Right kidney (tissue), 9 donors: ENCODE results near the gene MICB.
A peak's percentile ranks its signal among the peaks of the same experiment; 100 is the strongest.
"Not testable (repeated sequence)": the region's sequence is repeated elsewhere in the genome, so short reads cannot be mapped to it uniquely, and the experiment has no call there.

Source experiments
- DNase-seq: peaks from one replicate; pipeline ENCODE4 v3.0.0-alpha.2; 2016
- long read RNA-seq, 8 donors: transcript quantifications; one replicate each; lab custom pipeline, GENCODE V29; 2026

The MICB gene
- long read RNA-seq, donor 1 = 0 reads
- long read RNA-seq, donor 2 = 0 reads
- long read RNA-seq, donor 3 = 0 reads
- long read RNA-seq, donor 4 = 0 reads
- long read RNA-seq, donor 5 = 0 reads
- long read RNA-seq, donor 6 = 0 reads
- long read RNA-seq, donor 7 = 0 reads
- long read RNA-seq, donor 8 = 0 reads

- DNase-seq = peak; percentile 69
Measured at GRCh38 chr6:31497531-31498476, at the start of gene MICB. Gene MICB (plus strand): TSS chr6:31498145. CDS start chr6:31498194, 49 bp downstream.

- no peak for DNase-seq
Measured at GRCh38 chr6:31450751-31451150, 47.2 kb upstream of the MICB start.

DNA sequence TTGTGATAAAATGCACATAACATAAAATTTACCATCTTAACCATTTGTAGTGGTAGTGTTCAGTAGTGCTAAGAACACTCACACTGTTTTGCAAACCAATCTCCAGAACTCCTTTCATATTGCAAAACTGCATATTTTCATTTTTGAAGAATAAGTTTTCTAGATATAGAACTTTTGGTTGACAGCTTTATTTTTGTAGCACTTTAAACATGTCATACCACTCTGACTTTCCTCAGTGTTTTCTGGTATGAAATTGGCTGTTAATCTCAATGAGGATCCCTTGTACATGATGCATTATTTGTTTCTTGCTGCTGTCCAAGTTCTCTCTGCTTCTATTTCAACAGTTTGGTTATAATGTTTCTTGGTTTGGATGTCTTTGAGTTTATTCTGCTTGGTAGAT lies 45.1 kb upstream of the MICB start:
- DNase-seq = no peak

- DNase-seq = no peak
Measured at GRCh38 chr6:31453259-31453658, 44.7 kb upstream of the MICB start.

DNA sequence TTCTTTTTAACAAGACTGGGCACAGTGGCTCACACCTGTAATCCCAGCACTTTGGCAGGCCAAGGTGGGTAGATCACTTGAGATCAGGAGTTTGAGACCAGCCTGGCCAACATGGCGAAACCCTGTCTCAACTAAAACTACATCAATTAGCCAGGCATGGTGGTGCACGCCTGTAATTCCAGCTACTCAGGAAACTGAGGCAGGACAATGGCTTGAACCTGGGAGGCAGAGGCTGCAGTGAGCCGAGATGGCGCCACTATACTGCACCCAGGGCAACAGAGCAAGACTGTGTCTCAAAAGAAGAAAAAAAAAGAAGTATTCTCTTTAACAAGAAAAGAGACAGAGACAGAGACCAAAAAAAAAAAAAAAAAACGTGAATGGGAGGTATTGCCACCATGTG lies 38.1 kb upstream of the MICB start:
- DNase-seq = not testable (repeated sequence)

DNA sequence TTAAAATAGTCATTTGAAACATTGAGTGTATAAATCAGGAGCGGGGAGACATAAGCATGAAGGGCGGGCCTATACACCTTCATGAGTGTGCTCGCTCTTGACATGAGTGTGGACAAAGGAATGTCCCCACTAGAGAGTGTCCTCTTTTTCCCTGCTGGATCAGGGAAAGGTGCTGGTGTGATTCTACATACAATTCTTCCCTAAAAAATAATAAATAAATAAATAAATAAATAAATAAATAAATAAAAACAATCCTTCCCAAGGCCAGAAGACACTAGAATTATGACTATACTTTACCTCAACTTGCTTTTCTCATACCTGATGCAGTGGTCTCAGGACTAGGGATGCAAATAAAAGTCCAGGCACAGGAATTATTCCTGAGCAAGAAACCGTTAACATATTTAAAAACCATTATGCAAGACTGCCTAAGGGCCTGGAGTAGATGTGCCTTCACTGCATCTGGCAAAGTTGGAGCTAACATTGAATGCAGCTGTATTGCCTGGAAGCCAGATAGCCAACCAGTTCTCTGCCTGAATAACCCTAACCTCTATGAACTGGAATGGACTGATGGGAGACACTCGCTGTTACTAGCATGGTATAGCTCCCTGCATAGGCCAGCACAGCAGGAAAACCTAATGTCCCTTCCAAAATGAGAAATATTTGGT lies 37.5 kb upstream of the MICB start:
- no peak for DNase-seq

- no peak for DNase-seq
Measured at GRCh38 chr6:31462026-31462963, 35.6 kb upstream of the MICB start.

DNA sequence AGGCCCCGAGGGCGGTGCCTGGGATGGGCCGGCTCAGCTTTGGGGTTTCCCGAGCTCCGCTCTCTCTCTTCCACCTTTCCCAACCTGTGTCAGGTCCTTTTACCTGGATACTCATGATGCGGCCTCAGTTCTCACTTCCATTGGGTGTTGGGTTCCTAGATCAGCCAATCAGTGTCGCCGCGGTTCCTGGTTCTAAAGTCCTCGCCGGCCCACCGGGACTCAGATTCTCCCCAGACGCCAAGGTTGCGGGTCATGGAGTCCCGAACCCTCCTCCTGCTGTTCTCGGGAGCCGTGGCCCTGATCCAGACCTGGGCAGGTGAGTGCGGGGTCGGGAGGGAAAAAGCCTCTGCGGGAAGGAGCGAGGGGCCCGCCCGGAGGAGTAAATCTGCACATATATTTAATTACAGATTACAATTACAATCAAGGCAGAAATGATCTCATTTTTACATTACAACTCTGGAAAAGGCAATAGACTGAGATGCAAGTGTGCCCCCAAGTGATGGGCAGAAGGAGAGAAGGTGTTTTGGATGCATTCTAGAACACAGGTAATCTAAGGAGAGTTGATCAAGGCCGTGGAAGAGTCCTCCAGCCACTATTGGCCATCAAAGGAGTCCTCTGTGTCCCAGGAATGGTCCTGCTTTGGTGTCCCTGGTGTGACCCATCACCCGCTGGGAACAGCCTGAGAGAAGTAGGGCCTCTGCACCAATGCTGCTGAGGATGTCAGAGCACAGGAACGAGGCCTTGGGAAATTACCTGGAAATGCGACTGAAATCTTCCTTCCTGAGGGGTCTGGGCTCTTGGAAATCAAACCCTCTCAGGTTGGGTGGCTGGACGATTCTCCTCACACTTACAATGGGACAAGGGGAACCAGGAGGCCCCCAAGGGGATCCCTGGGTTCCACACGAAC lies 34.7 kb upstream of the MICB start:
- peak; percentile 77 for DNase-seq

DNA sequence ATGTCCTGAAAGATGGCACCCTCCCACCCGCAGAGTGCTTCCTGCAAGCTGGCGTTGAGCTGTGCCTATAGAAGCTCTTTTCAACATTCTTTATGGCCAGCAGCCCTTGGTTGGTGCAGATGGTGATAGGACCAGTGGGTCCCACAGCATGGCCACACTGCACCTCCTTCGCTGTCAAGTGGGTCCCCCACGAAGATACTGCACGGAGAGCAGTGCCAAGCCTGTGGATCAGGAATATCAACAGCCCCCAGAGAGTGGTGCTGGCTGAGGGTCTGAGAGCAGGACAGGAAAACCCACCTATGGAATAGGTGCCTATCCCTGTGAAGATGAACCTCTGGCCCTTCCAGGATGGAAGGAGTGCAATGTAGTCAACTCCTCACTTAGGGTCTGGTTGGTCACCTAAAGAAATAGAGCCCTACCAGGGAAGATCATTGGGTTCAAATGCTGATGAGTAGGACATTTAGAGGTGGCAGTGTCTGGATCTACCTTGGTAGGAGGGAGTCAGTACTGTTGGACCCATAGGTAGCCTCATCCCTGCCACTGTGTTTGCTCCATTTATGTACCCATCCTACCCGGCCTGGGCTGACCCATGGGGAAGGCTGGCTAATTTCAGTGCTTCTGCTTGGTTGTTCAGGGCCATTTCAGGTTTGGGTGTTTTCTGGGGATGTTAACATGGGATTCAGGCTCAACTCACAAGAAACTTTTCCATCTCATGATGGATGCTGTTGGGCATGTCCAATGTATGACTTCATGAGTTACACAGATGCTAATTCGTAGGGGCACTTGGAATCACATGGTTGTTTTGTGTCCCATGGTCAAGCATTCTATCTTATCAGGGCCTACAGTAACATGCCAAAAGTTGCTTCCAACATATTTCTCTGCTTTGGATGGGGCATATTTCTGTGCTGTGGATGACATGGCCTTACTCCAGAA lies 33.4 kb upstream of the MICB start:
- no peak for DNase-seq

DNA sequence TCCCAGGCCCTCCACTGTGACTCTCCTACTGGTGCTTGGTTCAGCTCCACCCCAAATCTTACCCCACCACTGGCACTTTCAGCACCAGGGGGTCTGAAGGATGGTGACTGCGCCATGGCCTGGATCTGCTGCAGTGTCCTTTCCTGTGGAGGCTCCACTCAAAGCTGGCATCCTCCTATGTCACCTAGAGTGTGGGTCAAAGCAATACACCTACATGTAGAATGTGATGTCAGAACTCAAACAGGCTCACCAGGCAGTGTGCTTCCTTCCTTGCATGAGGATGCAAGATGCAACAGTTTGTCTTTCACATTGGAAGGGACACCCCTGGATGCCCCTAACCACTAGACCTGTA lies 32.8 kb upstream of the MICB start:
- DNase-seq = no peak

- no peak for DNase-seq
Measured at GRCh38 chr6:31465718-31466117, 32.2 kb upstream of the MICB start.

- DNase-seq = no peak
Measured at GRCh38 chr6:31466466-31466865, 31.5 kb upstream of the MICB start.

DNA sequence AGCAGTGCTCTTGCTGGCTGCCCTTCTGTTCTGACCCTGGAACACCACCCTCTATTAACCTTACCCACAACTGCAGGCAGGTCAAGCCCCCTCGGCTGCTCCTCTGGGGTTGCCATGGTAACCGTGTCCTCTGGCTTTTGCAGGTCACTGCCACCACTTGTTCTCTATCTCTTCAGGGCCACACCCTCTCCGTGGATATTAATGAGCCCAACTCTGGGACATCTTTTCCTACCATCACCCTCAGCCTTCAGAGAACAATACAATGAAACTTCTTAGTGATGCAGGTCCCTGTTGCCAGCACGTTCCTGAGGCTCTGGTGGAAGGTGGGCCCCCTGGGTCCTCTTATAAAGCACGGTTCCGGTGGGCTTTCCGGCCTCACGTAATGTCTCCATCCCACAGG lies 30.8 kb upstream of the MICB start:
- DNase-seq = no peak

DNA sequence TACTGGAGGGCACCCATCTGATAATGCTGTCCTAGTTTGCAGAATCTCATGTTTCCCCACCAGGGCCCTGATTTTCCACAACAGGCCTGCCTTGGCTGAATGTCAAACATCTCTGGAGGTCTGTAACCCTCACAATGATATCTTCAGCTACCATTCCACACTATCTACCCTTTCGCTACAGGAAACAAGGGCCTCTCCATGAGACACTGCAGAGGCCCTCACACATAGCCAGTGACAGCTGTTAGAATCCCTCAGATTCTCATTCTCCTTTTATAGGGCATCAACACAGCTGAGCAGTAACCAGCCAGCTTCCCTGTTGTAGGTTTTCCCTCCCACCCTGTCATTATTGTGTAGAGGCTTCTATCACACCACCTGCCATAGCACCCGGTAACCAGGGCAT lies 29.6 kb upstream of the MICB start:
- no peak for DNase-seq

GRCh38 chr6:31470801-31471200 lies 27.1 kb upstream of the MICB start:
- DNase-seq = no peak

DNA sequence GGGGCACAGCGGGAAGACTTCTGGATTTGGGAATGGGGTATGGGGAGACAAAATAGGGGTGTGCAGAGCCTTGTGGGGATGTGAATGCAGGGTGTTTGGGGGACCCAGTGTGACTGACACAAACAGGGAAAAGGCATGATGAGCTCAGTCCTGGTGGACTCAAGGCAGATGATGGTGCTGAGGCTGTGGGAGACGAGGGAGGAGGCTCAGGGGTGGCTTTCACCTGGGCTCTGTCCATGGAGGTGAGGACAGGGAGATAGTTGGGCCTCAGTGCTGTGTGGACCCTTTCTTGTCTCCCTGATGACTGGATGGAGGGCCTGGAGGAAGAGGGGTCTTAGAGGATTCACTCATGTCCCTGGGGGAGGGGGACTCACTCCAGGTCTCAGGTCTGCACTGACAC lies 26.2 kb upstream of the MICB start:
- DNase-seq = no peak

DNA sequence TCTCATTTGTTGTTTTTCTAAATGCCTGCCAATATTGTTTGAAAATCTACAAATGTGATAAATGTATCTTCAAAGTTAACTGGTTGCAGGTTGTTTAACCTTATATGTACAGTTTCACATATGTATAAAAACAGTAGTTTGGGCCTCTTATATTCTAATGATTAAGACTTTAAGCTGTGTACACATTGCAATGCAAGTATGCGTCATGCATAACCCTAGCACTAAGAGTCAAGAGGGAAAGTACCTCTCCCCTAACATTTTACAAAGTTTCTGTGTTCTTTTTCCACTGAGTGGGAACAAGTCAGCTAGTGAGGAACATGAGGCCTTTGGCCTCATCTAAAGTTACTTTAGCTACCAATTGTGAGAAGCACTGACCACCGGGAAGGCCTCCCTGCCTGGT lies 25.7 kb upstream of the MICB start:
- no peak for DNase-seq

DNA sequence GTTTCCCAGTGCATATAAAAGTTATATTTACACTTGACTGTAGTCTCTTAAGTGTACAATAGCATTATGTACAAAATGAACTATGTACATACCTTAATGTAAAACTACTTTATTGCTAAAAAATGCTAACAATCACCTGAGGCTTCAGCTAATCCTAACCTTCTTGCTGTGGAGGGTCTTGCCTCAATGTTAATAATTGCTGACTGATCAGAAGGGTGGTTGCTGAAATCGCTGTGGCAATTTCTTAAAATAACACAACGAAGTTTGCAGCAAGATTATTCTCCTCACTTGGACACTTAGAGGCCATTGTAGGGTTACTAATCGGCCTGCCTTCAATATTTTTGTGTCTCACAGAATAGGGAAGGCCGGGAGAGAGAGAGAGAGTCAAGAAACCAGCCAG lies 24.7 kb upstream of the MICB start:
- DNase-seq = no peak

- DNase-seq = no peak
Measured at GRCh38 chr6:31473780-31474761, 23.9 kb upstream of the MICB start.
